ENCODE measurements around the gene TTLL12.

GRCh38 chr22:43213051-43213450, 26.1 kb upstream of the TTLL12 start:
- TF ChIP-seq, protein P1, sequence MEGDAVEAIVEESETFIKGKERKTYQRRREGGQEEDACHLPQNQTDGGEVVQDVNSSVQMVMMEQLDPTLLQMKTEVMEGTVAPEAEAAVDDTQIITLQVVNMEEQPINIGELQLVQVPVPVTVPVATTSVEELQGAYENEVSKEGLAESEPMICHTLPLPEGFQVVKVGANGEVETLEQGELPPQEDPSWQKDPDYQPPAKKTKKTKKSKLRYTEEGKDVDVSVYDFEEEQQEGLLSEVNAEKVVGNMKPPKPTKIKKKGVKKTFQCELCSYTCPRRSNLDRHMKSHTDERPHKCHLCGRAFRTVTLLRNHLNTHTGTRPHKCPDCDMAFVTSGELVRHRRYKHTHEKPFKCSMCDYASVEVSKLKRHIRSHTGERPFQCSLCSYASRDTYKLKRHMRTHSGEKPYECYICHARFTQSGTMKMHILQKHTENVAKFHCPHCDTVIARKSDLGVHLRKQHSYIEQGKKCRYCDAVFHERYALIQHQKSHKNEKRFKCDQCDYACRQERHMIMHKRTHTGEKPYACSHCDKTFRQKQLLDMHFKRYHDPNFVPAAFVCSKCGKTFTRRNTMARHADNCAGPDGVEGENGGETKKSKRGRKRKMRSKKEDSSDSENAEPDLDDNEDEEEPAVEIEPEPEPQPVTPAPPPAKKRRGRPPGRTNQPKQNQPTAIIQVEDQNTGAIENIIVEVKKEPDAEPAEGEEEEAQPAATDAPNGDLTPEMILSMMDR (IDR thresholded peaks at IDR 0.05): no peak
- no peak for TF ChIP-seq POLR2A (IDR thresholded peaks at IDR 0.05)
